GM18499 (cell line): Measurements from ENCODE around the gene PRRG2.
"Not testable (repeated sequence)": the region's sequence is repeated elsewhere in the genome, so short reads cannot be mapped to it uniquely, and the experiment has no call there.

Experiments
- ATAC-seq: cut with Tn5 transposase; IDR thresholded peaks from one replicate; pipeline ENCODE4 v1.9.1; 2021; ENCODE audit warnings: moderate number of reproducible peaks; ENCODE audit not compliant: insufficient read depth, unreplicated experiment

Gene PRRG2

DNA sequence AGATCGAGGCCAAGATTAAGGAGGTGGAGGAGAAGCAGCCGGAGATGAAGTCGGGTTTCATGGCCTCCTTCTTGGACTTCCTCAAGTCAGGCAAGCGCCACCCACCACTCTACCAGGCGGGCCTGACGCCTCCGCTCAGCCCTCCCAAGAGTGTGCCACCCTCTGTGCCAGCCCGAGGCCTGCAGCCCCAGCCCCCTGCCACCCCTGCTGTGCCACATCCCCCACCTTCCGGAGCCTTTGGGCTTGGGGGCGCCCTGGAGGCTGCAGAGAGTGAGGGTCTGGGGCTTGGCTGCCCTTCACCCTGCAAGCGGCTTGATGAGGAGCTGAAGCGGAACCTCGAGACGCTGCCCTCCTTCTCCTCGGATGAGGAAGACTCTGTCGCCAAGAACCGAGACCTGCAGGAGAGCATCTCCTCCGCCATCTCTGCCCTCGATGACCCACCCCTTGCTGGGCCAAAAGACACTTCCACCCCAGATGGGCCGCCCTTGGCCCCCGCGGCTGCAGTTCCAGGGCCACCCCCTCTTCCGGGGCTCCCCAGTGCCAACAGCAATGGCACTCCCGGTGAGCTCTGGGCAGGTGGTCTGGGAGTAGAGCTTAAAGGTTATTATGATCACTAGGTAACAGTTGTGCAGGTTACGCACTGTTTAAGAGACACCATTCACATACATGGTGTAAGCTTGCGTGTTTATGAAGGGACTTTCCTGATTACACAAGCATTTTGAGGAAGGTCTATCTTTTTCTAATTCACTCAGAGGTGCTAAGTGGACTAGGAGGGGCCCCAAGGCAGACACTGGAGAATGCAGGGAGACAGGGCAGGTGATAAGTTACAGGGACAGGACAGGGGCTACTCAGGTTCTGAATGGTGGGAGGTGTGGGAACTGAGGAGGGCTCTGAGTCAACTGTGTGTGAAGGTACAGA is 18.5 kb downstream of the PRRG2 start:
- ATAC-seq: no peak

DNA sequence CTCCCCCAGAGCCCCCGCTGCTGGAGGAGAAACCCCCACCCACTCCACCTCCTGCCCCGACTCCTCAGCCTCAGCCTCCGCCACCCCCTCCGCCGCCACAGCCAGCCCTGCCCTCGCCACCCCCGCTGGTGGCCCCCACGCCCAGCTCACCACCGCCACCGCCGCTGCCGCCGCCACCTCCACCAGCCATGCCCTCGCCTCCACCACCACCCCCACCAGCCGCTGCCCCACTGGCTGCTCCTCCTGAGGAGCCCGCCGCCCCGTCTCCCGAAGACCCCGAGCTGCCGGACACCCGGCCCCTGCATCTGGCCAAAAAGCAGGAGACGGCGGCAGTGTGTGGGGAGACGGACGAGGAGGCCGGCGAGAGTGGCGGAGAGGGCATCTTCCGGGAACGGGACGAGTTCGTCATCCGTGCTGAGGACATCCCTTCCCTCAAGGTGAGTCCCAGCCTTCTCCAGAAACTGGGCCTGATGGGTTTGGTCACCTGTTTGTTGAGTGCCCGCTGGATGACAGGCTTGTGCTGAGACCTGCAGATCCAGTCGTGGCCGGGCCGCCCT is 20.4 kb downstream of the PRRG2 start:
- no peak for ATAC-seq

DNA sequence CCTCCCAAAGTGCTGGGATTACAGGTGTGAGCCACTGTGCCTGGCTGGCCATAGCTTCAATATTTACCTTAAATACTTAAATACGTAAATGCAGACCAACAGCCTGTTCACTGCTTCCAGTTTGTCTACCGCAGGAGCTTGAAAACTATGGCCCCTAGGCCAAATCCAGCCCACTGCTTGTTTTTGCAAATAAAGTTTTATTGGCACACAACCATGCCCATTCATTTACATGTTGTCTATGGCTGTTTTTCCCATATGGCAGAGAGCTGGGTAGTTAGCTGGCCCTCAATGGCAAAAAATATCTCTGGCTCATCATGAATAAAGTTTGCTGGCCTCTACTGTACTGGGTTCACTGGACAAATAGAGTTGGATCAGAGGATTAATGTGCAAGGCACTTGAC is 21.7 kb downstream of the PRRG2 start:
- ATAC-seq: no peak

DNA sequence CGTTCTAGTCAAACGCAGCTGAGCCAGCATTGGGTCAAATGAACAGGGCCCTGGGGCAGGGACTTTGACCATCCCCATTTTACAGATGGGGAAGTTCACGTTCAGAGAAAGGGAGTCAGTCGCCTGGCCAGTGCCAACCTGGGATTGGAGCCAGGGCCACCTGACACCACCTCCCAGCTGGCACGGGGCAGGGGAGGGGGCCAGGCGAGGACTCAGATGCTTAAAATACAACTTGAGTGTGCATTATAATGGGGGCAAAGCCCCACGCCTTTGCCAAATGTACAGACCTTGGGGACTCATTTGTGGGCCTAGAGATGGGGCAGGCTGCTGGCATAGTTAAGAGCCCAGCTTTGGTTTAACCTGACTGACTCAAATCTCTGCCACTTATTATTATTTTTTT is 24.5 kb downstream of the PRRG2 start:
- no peak for ATAC-seq

DNA sequence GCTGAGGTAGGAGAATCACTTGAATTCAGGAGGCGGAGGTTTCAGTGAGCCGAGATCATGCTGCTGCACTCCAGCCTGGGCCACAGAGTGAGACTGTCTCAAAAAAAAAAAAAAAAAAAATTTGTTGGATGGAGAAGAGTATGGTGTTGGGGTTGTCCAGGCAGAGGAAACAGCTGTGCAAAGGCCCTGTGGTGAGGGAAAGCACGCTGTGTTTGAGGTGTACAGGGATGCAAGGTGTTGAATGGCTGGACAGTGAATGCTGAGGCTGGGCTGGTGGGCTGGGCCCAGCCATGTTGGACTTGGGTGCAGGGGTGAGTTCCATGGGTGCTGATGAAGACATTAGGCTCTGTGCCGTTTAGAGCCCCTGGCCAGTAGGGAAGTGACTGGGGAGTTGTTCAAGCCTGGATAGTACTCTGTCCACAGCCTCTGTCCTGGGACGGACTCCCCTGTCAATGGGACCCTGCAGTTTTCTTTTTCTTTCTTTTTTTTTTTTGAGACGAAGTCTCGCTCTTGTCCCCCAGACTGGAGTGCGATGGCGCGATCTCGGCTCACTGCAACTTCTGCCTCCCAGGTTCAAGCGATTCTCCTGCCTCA is 28.5 kb downstream of the PRRG2 start:
- no peak for ATAC-seq

DNA sequence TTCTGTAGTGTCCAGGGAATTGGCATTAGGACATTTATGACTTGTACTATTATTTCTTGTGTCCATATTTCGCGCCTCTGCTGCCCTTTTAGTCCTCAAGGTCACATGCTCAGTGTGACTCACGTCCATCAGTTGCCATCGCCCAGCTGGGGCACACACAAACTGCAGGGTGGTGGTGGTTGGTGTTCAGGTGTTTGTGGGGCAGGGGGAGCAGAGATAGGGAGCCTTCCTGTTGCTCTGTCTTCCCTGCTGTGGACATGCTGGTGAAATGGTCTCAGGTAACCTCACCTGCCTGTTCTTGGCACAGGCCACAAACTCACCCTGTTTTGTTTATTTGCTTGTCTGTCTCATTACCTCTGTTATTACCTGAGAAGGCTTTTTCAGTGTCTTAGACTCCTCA is 32.3 kb downstream of the PRRG2 start:
- no peak for ATAC-seq

DNA sequence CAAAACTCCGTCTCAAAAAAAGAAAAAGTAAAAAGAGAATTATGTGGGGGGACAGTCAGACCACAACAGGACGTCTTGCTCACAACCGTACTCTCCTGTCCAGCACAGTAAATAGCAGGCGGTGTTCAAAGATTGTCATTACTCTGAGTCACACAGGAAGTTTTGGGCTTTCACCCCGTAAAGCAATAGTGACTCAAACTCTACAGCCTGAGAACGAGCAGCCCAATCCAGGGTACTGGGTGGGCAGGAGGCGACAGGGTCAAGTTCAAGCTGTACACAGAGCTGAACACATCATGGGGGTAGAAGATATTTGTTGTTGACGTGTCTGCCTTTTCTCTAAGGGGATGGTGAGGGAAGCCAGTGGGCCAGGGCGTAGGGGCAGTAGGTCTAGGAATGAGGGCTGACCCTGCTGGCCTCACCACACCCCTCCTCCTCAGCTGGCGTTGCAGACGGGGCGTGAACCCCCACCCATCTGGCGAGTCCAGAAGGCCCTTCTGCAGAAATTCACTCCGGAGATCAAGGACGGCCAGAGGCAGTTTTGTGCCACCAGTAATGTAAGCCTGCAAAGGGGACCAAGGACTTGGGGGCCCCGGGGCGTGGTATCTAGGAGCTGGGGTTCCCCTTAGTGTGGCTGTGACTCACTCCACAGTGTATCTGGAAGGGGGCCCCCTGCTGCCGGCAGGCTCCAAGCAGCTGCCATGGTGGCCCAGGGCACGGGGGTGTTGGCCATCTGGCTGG is 33.1 kb downstream of the PRRG2 start:
- no peak for ATAC-seq

DNA sequence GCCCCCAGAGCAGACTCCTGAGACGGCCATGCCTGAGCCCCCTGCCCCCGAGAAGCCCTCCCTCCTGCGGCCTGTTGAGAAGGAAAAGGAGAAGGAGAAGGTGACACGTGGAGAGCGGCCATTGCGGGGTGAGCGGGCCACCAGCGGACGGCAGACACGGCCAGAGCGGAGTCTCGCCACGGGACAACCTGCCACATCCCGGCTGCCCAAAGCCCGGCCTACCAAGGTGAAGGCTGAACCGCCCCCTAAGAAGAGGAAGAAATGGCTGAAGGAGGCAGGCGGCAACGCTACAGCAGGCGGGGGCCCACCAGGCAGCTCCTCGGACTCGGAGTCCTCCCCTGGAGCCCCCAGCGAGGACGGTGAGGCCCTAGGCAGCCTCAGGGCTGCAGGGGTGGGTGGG is 34.7 kb downstream of the PRRG2 start:
- no peak for ATAC-seq

DNA sequence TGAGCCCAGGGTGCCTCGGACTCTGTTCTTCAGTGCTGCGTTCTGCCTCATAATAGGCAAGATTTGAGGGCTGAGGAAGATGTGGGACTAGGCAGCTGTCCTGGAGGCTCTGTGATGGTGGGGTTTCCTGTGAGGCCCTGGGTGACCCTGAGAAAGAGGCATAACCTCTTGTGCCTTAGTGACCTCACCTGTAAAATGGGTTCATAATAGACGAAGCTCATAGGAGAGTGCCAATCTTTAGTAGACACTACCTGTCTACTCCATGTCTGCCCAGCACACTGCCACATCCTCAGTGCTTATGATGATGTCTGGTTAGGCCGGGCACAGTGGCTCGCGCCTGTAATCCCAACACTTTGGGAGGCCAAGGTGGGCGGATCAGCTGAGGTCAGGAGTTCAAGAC is 35.4 kb downstream of the PRRG2 start:
- ATAC-seq: no peak

DNA sequence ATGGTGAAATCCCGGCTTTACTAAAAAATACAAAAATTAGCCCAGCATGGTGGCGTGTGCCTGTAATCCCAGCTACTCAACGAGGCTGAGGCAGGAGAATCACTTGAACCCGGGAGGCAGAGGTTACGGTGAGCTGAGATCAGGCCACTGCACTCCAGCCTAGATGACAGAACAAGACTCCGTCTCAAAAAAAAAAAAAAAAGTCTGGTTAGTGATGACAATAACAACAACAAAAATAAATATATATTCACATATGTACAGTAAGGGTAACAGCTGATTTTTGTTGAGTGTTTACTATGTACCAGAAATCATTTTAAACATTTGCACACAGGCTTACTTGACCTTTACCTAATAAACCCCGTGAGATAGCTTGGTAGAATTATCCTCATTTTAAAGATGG is 35.8 kb downstream of the PRRG2 start:
- no peak for ATAC-seq

DNA sequence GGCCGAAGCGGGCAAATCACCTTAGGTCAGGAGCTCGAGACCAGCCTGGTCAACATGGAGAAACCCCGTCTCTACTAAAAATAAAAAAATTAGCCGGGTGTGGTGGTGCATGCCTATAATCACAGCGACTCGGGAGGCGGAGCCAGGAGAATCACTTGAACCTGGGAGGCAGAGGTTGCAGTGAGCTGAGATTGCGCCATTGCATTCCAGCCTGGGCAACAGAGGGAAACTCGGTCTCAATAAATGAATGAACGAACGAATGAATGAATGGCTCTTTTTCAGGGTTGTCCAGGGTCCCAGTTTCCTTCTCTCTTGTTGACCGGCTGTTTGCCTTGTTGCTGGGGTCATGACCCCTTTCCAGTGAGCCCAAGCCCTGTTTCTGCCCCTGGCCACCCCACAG is 36.7 kb downstream of the PRRG2 start:
- not testable (repeated sequence) for ATAC-seq

DNA sequence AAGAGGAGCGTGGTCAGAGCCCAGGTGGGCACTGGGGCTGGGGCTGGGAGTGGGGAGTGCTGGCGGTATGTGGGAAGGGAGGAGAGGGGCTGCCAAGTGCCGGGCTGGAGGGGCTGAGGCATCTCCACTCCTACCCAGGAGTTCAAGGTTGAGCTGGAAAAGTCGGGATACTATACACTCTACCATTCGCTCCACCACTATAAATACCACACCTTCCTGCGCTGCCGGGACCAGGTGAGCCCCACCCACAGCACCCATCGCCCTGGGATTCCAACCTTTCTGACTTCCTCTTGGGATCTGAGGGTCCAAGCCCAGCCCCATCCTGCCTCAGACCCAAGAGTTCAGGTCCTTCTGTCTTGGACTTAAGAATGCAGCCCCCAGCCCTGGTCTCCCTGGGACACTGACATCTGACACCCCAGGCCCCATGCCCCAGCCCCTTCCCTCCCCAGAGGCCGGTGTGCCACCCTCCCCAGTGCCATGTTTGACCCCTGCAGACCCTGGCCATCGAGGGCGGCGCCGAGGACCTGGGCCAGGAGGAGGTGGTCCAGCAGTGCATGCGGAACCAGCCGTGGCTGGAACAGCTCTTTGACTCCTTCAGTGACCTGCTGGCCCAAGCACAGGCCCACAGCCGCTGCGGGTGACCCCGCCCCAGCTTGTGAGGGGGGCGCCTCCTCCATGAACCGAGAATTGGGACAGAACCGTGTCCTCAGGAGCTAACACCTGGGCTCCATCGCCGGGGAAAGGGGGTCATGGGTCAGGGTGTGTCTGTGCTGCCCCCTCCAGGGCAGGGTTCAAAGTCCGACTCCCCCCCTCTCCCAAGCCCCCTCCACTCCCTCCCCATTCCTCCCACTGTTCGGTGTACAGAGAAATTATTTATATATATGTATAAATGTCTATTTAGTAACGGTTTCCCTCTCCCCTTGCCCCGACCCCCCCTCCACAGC is 44.1 kb downstream of the PRRG2 start:
- no peak for ATAC-seq

DNA sequence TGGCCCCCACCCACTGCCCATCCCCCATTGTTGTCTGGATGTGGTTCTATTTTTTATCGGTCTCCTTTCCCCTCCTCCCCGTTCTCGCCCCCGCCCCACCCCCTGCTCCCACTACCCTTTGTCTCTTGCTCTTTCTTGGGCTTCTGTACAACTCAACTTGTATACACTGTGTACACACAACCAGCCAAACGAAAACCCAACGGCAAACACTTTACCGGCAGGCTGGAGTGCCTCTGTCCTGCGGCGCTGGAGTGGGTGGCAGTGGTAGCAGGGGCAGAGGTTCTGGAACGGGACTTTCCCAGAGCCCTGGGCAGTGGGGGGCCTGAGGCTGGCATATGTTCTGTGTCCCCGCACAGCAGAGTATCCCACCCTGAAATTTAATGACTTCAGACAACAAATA is 45.1 kb downstream of the PRRG2 start:
- no peak for ATAC-seq

DNA sequence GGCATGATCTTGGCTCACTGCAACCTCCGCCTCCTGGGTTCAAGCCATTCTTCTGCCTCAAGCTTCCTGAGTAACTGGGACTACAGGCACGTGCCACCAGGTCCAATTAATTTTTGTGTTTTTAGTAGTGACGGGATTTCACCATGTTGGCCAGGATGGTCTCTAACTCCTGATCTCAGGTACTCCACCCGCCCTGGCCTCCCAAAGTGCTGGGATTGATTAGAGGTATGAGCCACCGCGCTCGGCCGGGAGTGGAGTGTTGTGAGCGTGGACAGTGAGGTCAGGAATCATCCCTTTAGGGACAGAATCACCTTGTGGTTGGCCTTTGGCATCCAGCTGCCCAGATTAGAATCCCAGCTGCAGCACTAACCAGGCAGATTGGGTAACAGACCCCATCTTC is 48.5 kb downstream of the PRRG2 start:
- ATAC-seq: no peak

DNA sequence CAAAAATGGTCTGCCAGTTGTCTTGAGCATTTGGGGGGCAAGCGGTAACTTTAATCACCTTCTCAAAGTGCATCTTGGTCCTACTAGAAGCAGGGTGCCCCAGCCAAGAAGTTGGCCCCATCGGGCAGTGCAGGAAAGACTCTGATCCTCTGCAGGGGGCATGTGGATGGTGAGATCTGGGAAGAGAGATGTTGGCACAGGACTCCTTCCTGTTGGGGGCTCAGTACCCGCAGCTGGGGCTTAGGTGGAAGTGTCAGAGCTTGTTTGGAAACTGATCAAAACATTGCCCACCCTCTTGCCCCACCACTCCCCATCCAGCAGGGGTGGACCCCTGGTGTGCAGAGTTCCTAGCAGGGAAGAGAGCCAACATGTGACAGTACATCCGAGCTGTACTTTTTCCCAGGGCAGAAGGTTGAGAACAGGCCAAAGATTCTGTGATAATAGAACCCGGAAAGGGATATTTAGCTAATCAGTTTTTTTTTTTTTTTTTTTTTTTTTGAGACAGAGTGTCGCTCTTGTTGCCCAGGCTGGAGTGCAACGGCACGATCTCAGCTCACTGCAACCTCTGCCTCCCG is 50.0 kb downstream of the PRRG2 start:
- no peak for ATAC-seq

DNA sequence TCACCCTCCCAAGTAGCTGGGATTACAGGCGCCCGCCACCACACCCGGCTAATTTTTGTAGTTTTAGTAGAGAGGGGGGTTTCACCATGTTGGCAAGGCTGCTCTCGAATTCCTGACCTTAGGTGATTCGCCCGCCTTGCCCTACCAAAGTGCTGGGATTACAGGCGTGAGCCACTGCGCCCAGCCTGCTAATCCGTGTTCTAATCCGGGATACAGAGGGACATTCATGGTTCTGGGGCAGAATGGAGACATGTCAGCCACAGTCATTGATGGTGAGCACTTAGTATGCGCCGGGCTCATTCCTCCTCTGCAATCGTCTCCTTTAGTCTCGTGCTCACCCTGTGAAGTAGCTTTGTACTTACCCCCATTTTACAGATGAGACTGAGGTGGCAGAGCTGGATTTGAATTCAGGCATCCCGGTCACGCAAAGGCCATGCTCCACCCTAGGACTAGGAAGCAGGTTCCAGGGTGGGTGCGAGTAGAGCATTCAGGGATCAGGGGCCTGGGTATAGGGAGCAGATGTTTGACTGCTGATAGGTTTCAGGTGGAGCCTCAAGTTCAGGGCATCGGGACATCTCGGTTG is 50.6 kb downstream of the PRRG2 start:
- no peak for ATAC-seq

DNA sequence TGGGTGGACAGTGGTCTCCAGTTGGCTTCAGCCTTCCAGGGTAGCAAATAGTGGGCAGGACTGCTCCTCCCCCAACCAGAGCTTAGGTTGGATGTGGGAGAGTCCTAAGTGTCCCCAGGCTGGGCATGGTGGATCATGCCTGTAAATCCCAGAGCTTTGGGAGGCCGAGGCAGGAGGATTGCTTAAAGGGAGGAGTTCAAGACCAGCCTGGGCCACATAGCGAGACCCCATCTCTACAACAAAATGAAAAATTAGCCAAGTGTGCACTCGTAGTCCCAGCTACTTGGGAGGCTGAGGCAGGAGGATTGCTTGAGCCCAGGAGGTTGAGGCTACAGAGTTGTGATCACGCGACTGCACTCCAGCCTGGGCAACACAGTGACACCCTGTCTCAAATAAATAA is 51.5 kb downstream of the PRRG2 start:
- no peak for ATAC-seq

DNA sequence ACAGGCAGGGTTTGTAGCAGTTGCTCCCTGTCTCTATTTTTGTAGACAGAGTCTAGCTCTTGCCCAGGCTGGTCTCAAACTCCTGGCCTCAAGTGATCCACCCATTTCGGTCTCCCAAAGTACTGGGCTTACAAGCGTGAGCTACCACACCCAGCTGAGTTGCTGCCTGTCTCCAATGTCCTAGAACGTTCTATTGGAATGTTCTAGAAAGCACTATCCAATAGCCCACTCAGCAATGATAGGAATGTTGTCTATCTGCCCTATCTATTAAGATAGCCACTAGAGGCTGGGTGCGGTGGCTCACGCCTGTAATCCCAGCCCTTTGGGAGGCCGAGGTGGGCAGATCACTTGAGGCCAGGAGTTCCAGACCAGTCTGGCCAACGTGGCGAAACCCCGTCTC is 52.2 kb downstream of the PRRG2 start:
- ATAC-seq: not testable (repeated sequence)

DNA sequence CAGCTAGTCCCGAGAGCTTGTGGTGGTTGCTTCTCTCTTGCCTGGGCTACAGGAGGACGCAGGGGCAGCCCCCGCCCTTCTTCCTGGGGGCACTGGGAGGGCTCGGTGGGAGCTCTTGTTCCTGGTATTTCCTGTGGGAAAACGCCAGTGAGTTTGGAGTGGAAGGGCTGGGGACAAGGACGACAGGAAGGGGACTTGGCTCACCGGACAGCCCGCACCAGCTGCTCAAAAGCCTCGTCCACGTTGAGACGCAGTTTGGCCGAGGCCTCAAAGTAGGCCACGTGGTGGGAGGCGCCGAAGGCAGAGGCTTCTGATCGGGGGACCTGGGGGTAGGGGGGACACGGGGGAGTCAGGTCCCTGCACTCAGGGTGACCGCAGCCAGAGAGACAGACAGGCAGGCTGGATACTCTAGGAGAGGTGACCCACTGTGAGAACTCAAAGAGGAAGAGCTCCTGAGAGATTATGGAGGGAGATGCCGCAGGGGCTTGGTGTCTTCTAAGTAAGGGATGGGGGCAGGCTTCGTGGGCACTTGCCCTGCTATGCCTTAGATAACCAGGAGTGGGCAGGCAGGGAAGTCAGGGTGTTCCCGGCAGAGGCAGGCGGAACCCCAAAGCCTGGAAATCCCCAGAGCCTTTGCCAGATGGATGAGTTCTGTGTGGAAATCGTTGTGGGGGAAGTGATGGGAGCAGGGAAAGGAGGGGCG is 54.6 kb downstream of the PRRG2 start:
- no peak for ATAC-seq
